Coronary artery (tissue), 2 donors: Measurements from ENCODE around the gene VASN.

Experiments used
- DNase-seq: peaks from one replicate; pipeline ENCODE4 v3.0.0-alpha.2; 2017; ENCODE audit warnings: low spot score
- H3K27ac ChIP-seq, 2 donors: fragments of 200-600 bp; sonication (generic); one replicate each; pipeline ENCODE4 v1.5.1; 2016 to 2019
- H3K4me3 ChIP-seq: fragments of 200-600 bp; sonication (generic); 2 replicates; pipeline ENCODE4 v1.5.1; 2016; ENCODE audit warnings: mild to moderate bottlenecking, moderate library complexity
- CTCF ChIP-seq: fragments of 200-600 bp; sonication (generic); IDR thresholded peaks from one replicate; pipeline ENCODE4 v1.5.1; 2019; ENCODE audit warnings: antibody characterized with exemption

VASN gene

GRCh38 chr16:4345836-4346781, 25.5 kb upstream of the VASN start:
- no peak overlapping the region for H3K4me3 ChIP-seq
- no peak for DNase-seq
- TF ChIP-seq CTCF, result no peak
- H3K27ac ChIP-seq, result no peak overlapping the region

GRCh38 chr16:4347010-4347409, 24.6 kb upstream of the VASN start:
- no peak for DNase-seq
- no peak for TF ChIP-seq CTCF
- peak overlapping the region in 1 of 2 donors; percentile 15 for H3K27ac ChIP-seq
- H3K4me3 ChIP-seq, result no peak overlapping the region

- Histone ChIP-seq H3K27ac (peak overlapping the region in 1 of 2 donors; percentile 15), H3K4me3 (no peak overlapping the region)
- DNase-seq, result no peak
- no peak for TF ChIP-seq CTCF
Measured at GRCh38 chr16:4347765-4348509, 23.7 kb upstream of the VASN start.

GRCh38 chr16:4349332-4349731, 22.3 kb upstream of the VASN start:
- Histone ChIP-seq H3K27ac (no peak overlapping the region), H3K4me3 (no peak overlapping the region)
- no peak for TF ChIP-seq CTCF
- DNase-seq, result no peak

GRCh38 chr16:4350365-4350786, 21.3 kb upstream of the VASN start:
- no peak for DNase-seq
- Histone ChIP-seq H3K27ac (peak overlapping the region; percentile 54 to 92), H3K4me3 (peak overlapping the region; percentile 97)
- TF ChIP-seq CTCF, result no peak

- Histone ChIP-seq H3K4me3 (peak within 1 kb of the TSS; percentile 97), H3K27ac (peak within 1 kb of the TSS; percentile 54 to 92)
- TF ChIP-seq CTCF, result no peak
- peak; percentile 97 for DNase-seq
Measured at GRCh38 chr16:4350787-4351659, 20.6 kb upstream of the VASN start, which contains the start of gene PAM16. Gene PAM16, minus strand, starts transcription at chr16:4351321. Its CDS starts 87 bp downstream, at chr16:4351234.
